IMR-90 (cell line): ENCODE results near the gene ATP5PO.

Experiments
- BHLHE40 ChIP-seq: fragments of 150-350 bp; IDR thresholded peaks from 2 replicates; pipeline ENCODE4 v1.6.1; 2016; ENCODE audit warnings: mild to moderate bottlenecking, low read depth, low read length
- CEBPB ChIP-seq: IDR thresholded peaks from 2 replicates; pipeline ENCODE4 v1.6.1; 2012; ENCODE audit warnings: low read depth, low read length, improper control_type of control experiment
- CTCF ChIP-seq: conservative IDR thresholded peaks from 2 replicates; pipeline ENCODE4 v1.5.1; 2012; ENCODE audit warnings: mild to moderate bottlenecking, low read depth, low read length, improper control_type of control experiment
- FOS ChIP-seq: fragments of 150-350 bp; IDR thresholded peaks from 2 replicates; pipeline ENCODE4 v1.6.1; 2016; ENCODE audit warnings: low read depth, low read length
- POLR2A ChIP-seq: IDR thresholded peaks from 2 replicates; pipeline ENCODE4 v1.6.1; 2012; ENCODE audit warnings: mild to moderate bottlenecking, low read depth, low read length
- RFX5 ChIP-seq: IDR thresholded peaks from 2 replicates; pipeline ENCODE4 v1.8.0; 2012; ENCODE audit warnings: low read depth, mild to moderate bottlenecking, low read length, moderate library complexity

GRCh38 chr21:33961061-33961460 is 45.5 kb upstream of the ATP5PO start:
- TF ChIP-seq RFX5 (no peak), CTCF (no peak), BHLHE40 (no peak), FOS (no peak), POLR2A (no peak), CEBPB (no peak)
